Osteoblast (primary cell): ENCODE results near the gene CC2D2B. TPM values are rescaled to one million over a fixed set of nuclear protein-coding genes. Genes with fewer than 3 reads are reported as not detected.

ENCODE experiments used
- DNase-seq: peaks from one replicate; pipeline ENCODE4 v3.0.0; 2011; ENCODE audit warnings: low spot score, mixed read lengths; ENCODE audit not compliant: insufficient read length; ENCODE audit errors: missing footprints
- H2AFZ ChIP-seq: 2 replicates; pipeline ENCODE4 v1.6.0; 2011; ENCODE audit warnings: mild to moderate bottlenecking, low read length
- H3K27ac ChIP-seq: 2 replicates; pipeline ENCODE4 v1.5.1; 2011; ENCODE audit warnings: mild to moderate bottlenecking, low read depth, low read length, moderate library complexity
- H3K27me3 ChIP-seq: 2 replicates; pipeline ENCODE4 v1.6.0; 2012; ENCODE audit warnings: mild to moderate bottlenecking, control low read depth, inconsistent platforms, low read length, moderate library complexity; ENCODE audit not compliant: insufficient read depth
- H3K36me3 ChIP-seq: 2 replicates; pipeline ENCODE4 v1.5.1; 2011; ENCODE audit warnings: mild to moderate bottlenecking, low read length, control low read depth, moderate library complexity; ENCODE audit not compliant: insufficient read depth
- H3K4me1 ChIP-seq: 2 replicates; pipeline ENCODE4 v1.5.1; 2011; ENCODE audit warnings: mild to moderate bottlenecking, low read length, control low read depth, moderate library complexity; ENCODE audit not compliant: insufficient read depth
- H3K4me2 ChIP-seq: 2 replicates; pipeline ENCODE4 v1.6.0; 2011; ENCODE audit warnings: mild to moderate bottlenecking, low read length; ENCODE audit not compliant: insufficient read depth
- H3K4me3 ChIP-seq: fragments of 200-600 bp; sonication (generic); 3 replicates; pipeline ENCODE4 v1.5.1; 2012; ENCODE audit warnings: mild to moderate bottlenecking, low read length, inconsistent platforms; ENCODE audit not compliant: insufficient read depth
- H3K79me2 ChIP-seq: 2 replicates; pipeline ENCODE4 v1.6.0; 2012; ENCODE audit warnings: mild to moderate bottlenecking, low read length, control low read depth, inconsistent platforms; ENCODE audit not compliant: insufficient read depth
- H3K9me3 ChIP-seq: 2 replicates; pipeline ENCODE4 v1.5.1; 2011; ENCODE audit warnings: low read depth, low read length, control low read depth
- H4K20me1 ChIP-seq: 2 replicates; pipeline ENCODE4 v1.6.0; 2012; ENCODE audit warnings: mild to moderate bottlenecking, low read length, control low read depth; ENCODE audit not compliant: insufficient read depth
- CTCF ChIP-seq: IDR thresholded peaks from 2 replicates; pipeline ENCODE4 v1.5.1; 2011; ENCODE audit warnings: mild to moderate bottlenecking, low read depth, low read length, moderate library complexity; ENCODE audit errors: extremely low read depth
- total RNA-seq: library from RNA; depleted of rRNA; stranded (reverse); fragments of >200 nt; gene quantifications from 2 replicates; pipeline ENCODE4 v1.2.3, GENCODE V29; 2012

The CC2D2B gene
- total RNA-seq = 0.36 and 0.88 TPM in 2 replicates

- no peak for TF ChIP-seq CTCF
- Histone ChIP-seq H4K20me1 (no peaks in the 10 kb centered on the region), H3K36me3 (no peaks in the 10 kb centered on the region), H3K4me2 (peak within 1 kb of the TSS; percentile 84), H3K27ac (peak within 1 kb of the TSS; percentile 34), H3K27me3 (no peaks in the 10 kb centered on the region), H2AFZ (peak within 1 kb of the TSS; percentile 95), H3K79me2 (peaks cover 4% of the 10 kb centered on the region), H3K9me3 (no peaks in the 10 kb centered on the region), H3K4me3 (peak within 1 kb of the TSS; percentile 83), H3K4me1 (peaks cover 4% of the 10 kb centered on the region)
- peak; percentile 97 for DNase-seq
Observed at GRCh38 chr10:95907456-95908253, at the start of gene CC2D2B. CC2D2B (plus strand) TSS chr10:95907975; CDS start chr10:95911324, 3,349 bp downstream.

- Histone ChIP-seq H3K9me3 (no peaks in the 10 kb centered on the region), H4K20me1 (no peaks in the 10 kb centered on the region), H3K27ac (no peak overlapping the region), H2AFZ (no peak overlapping the region), H3K4me1 (no peaks in the 10 kb centered on the region), H3K79me2 (no peaks in the 10 kb centered on the region), H3K36me3 (no peaks in the 10 kb centered on the region), H3K27me3 (no peaks in the 10 kb centered on the region), H3K4me2 (no peak overlapping the region), H3K4me3 (no peak overlapping the region)
- DNase-seq = peak; percentile 1
- TF ChIP-seq CTCF = no peak
Observed at GRCh38 chr10:95860166-95860940, 47.4 kb upstream of the CC2D2B start.

- H3K4me2 ChIP-seq = no peak overlapping the region
- DNase-seq = no peak
- no peak overlapping the region for H2AFZ ChIP-seq
- no peaks in the 10 kb centered on the region for H3K36me3 ChIP-seq
- no peaks in the 10 kb centered on the region for H4K20me1 ChIP-seq
- no peak overlapping the region for H3K4me3 ChIP-seq
- no peak for TF ChIP-seq CTCF
- no peaks in the 10 kb centered on the region for H3K27me3 ChIP-seq
- H3K79me2 ChIP-seq = no peaks in the 10 kb centered on the region
- no peaks in the 10 kb centered on the region for H3K9me3 ChIP-seq
- H3K27ac ChIP-seq = no peak overlapping the region
- no peaks in the 10 kb centered on the region for H3K4me1 ChIP-seq
Observed at GRCh38 chr10:95861386-95861785, 46.4 kb upstream of the CC2D2B start.
